IPS DF 19.7 (cell line): ENCODE results near the gene TDRD10.

Experiments
- DNase-seq: peaks from one replicate; pipeline ENCODE4 v3.0.0-alpha.2; 2013; ENCODE audit warnings: low read depth, low spot score

Gene TDRD10, protein sequence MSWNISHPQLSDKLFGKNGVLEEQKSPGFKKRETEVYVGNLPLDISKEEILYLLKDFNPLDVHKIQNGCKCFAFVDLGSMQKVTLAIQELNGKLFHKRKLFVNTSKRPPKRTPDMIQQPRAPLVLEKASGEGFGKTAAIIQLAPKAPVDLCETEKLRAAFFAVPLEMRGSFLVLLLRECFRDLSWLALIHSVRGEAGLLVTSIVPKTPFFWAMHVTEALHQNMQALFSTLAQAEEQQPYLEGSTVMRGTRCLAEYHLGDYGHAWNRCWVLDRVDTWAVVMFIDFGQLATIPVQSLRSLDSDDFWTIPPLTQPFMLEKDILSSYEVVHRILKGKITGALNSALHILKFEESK

DNA sequence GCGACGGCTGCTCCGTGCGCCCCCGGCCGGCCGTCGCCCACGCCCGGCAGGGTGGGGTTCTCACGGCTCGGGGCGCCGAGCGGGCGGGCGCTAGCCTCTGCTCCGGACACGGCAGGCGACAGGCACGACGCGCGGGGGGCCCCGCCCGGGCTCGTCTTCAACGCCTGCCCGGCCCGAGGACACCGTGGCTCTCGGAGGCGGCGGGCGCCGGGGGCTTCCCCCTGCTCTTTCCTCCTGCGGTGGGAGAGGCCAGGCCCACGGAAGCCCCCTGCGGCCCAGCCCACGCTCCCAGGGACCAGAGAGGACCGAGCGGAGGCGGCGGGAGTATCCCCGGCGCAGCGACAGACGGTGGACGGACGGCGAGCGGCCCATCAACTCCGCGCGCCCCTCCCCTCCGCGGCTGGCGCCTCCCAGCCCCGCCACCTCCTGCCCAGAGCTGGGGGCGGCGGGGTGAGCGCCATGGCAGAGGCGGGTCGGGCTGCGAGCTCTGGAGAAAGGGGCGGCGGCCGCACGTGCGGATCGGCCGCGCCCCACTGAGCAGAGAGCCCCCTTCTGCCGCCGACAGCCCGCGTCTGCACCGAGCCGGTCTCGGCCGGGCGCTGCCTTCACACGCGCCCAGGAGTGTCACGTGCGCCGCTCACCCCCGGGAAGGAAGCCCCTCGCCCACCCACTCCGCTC is at the start of gene TDRD10, which contains the start of gene SHE:
TSS of gene TDRD10 (plus strand) at position 154 of the 678 bp plus-strand sequence. CDS start 4,685 bp downstream, outside the sequence.
TSS of gene SHE (minus strand) at position 347 of the 678 bp plus-strand sequence. CDS start 386 bp downstream, outside the sequence.
- no peak for DNase-seq

DNA sequence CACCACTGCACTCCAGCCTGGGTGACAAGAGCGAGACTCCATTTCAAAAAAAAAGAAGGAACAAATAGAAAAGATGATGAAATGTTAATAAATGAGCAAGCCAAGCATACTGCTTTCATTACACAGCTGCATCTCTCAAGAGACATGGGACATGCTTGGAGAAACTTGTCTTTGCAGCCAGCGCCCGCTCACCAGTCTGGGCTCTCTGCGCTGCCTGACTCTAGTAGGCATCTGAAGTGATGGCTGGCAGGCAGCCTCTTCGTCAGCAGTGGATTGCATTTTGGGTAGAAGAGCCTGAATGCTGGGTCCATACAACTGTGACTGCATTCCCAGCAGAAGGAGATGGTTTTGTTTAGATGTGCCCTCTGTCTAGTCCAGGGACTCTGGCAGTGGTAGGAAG is 48.9 kb upstream of the TDRD10 start:
- no peak for DNase-seq

DNA sequence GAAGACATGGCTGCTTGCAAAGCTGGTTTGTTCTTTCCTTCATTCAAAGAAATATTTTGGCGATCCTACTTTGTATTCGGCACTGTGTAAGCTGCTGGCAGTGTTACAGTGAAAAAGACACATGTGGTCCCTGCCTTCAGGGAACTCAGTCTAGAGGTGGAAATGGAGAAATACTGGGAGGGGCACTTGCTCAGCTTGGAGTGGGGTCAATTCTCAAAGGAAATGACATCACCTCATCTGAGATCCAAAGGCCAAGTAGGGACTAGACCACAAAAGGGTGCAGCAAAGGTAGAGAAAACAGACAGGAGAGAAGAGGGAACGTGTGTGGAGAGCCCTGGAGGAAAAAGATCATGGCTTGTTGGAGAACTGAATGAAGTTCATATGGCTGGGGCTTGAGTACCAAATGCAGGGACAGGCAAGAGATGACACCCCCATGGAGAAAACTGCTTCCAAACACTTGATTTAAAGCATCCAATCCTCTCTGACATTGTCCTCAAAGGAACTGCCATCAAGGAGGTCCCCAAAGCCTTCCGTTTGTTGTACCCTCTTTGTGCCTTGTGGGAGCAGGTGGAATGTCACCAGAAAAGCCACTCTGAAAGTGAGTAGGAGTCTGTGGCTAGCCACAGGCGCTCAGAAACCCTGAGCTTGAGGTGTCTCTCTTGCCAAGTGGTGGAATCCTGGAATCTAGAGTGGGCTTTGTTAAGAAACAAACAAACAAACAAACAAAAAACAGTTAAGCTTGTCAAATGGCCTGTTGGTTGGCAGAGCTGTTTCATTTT is 48.3 kb upstream of the TDRD10 start:
- DNase-seq = no peak

DNA sequence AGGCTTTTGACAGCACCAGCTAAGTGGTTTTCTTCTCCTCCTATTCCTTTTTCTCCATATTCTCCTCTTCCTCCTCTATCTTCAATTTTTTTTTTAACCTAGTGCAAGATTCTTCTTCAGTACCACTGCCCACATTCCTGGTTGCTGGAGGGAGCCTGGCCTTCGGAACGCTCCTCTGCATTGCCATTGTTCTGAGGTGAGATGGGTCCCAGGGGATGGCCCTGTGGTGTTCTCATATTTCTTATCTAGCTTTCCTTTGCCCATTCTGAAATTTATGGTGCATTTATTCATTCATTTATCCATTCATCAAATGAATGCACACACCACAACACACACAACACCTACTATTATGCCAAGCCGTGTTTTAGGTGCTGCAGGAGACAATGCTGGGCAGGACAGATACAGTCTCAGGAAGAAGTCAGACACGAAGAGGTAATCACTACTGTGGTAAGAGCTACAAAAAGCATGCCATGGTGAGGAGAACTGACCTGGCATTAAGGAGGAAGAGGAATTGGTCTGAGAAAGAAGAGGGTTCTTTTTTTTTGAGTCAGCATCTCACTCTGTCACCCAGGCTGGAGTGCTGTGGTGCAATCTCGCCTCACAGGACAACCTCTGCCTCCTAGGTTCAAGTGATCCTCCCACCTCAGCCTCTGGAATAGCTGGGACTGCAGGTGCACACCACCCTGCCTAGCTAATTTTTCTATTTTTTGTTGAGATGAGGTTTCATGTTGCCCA is 47.5 kb upstream of the TDRD10 start:
- no peak for DNase-seq

DNA sequence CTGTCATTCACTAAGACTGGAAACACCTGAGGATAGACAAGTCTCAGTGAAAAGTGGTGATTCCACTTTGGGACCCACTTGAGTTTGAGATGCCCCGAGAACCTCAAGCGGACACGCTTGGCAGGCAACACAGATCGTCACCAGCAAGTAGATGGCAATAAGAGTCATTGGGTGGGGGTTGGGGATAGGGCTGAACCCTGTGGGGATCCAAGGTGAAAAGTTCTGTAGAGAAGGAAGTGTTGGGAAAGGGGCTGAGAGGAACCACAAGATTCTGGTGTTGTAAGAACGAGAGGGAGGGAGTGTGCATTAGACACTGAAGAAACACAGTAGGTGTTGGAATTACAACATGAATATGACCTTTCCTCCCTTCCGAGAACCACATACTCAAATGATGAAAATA is 45.4 kb upstream of the TDRD10 start:
- no peak for DNase-seq

DNA sequence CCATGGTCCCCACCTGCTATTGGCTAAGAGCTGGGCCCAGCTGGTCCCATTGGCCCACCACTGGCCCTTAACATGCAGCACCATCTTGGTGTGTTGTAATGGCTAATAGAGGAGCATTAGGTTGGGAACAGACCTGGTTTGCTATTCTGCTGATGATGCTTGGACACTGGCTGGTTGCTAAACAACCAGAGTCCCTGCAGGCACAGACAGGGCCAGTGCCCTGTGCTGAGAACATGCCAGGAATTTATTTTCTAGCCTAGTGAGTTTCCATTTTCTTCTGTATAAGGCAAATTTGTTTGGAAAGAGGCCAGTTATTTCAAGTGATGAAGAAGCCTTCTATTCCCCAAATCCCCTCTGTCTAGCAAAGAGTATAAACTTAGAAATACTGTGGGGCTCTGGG is 42.9 kb upstream of the TDRD10 start:
- DNase-seq = no peak

DNA sequence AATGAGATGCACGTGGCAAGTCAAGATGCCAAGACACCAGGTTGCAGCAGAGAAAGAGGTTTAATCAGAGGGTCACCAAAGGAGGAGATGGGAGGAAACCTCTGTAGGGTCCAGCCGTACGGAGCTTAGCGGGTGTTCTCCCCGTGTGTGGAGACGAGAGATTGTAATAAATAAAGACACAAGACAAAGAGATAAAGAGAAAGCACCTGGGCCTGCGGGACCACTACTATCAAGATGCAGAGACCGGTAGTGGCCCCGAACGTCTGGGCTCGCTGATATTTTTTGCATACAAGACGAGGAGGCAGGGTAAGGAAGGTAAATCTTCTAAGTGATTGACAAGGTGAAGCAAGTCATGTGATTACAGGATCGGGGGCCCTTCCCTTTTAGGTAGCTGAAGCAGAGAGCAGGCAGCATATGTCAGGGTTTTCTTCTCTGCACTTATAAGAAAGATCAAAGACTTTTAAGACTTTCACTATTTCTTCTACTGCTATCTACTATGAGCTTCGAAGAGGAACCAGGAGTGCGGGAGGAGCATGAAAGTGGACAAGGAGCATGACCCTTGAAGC is 41.2 kb upstream of the TDRD10 start:
- DNase-seq = no peak

DNA sequence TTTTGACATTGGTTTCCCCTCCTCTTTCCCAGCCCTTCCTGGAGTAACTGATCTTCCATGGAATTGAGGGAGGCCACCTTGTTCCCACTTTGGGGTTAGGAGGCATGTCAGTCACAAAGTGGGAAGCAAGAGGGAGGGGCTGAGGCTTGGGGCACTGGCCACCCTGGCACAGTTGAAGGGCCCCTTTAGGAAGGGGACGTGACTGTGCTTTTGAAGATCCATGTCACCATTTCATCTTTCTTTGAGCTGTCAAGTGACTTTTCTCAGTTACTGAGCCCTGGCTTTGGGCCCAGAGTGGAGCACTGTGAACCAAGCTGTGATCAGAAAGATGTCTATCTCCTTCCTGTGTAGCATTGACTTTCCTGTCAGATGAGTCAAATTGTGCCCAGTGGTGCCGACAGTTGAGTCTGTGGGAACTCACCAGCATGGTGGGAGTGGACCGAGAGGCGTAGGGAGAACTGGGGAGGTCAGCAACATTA is 38.5 kb upstream of the TDRD10 start:
- no peak for DNase-seq

DNA sequence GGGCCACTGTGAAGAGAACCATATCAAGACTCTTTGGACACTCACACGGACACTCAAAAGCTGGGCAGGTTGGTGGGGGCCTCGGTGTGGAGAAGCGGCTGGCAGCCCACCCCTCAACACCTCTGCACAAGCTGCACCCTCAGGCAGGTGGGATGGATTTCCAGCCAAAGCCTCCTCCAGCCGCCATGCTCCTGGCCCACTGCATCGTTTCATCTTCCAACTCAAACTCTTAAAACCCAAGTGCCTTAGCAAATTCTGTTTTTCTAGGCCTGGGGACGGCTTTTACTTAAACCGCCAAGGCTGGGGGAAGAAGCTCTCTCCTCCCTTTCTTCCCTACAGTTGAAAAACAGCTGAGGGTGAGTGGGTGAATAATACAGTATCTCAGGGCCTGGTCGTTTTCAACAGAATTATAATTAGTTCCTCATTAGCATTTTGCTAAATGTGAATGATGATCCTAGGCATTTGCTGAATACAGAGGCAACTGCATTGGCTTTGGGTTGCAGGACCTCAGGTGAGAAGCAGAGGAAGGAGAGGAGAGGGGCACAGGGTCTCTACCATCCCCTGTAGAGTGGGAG is 36.3 kb upstream of the TDRD10 start:
- no peak for DNase-seq

DNA sequence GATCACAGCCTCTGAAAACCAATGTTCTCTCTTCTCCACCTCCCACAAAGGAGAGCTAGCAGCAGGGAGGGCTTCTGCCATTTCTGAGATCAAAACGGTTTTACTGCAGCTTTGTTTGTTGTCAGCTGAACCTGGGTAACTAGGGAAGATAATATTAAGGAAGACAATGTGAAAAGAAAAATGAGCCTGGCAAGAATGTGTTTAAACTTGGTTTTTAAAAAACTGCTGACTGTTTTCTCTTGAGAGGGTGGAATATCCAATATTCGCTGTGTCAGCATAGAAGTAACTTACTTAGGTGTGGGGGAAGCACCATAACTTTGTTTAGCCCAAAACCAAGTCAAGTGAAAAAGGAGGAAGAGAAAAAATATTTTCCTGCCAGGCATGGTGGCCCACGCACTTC is 35.8 kb upstream of the TDRD10 start:
- DNase-seq = no peak

DNA sequence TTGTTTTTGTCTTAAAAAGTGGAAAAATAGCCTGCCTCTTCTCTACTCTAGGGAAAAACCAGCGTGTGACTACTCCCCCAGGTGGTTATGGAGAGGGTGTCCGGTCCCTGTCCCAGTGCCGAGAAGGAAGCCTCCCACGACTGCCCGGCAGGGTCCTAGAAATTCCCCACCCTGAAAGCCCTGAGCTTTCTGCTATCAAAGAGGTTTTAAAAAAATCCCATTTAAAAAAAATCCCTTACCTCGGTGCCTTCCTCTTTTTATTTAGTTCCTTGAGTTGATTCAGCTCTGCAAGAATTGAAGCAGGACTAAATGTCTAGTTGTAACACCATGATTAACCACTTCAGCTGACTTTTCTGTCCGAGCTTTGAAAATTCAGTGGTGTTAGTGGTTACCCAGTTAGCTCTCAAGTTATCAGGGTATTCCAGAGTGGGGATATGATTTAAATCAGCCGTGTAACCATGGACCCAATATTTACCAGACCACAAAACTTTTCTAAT is 35.0 kb upstream of the TDRD10 start:
- DNase-seq = no peak

DNA sequence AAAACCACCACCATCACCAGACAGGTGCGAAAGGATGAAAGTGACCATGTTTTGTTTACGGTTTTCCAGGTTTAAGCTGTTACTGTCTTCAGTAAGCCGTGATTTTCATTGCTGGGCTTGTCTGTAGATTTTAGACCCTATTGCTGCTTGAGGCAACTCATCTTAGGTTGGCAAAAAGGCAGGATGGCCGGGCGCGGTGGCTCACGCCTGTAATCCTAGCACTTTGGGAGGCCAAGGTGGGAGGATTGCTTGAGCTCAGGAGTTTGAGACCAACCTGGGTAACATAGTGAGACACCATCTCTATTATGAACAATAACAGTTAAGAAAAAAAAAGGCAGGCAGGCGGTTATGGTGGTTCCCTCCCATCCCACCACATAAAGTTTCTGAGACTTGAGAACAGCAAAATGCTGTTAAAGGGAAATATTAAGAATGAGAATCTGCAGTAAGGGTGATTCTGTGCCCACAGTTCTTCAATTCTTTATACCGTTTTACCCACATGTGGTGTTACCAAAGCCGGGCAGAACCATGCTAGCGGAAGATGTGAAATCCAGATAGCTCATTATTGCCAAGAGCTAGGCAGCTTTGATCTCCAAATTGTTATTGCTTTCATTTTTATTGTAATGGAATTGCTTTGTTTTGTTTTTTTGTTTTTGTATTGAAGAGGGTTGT is 34.5 kb upstream of the TDRD10 start:
- DNase-seq = no peak

DNA sequence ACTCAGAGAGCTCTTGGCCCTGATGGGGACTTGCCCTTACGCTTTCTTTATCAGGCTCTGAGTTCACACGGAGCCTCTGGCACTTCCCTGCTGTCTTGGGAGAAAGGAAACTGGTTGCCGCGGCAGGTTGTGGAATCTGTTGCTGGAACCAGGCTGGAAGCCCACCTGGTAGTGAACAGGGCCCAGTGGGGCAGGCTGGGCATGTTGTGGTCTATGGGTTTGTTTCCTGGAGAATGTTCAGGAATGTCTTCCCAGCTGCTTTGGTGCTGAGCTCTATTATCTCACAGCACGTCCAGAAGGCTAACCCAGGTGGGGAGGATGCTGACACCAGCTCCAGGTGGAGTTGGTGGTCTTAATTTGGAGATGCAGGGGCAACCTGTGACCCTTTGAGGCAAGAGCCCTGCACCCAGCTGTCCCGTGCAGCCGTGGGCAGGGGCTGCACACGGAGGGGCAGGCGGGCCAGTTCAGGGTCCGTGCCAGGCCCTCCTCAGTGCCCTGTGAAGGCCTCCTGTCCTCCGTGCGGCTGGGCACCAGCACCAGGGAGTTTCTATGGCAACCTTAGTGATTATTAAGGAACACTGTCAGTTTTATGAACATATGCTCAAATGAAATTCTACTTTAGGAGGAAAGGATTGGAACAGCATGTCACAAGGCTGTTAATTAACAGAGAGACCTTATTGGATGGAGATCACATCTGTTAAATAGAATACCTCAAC is 33.3 kb upstream of the TDRD10 start:
- DNase-seq = no peak

DNA sequence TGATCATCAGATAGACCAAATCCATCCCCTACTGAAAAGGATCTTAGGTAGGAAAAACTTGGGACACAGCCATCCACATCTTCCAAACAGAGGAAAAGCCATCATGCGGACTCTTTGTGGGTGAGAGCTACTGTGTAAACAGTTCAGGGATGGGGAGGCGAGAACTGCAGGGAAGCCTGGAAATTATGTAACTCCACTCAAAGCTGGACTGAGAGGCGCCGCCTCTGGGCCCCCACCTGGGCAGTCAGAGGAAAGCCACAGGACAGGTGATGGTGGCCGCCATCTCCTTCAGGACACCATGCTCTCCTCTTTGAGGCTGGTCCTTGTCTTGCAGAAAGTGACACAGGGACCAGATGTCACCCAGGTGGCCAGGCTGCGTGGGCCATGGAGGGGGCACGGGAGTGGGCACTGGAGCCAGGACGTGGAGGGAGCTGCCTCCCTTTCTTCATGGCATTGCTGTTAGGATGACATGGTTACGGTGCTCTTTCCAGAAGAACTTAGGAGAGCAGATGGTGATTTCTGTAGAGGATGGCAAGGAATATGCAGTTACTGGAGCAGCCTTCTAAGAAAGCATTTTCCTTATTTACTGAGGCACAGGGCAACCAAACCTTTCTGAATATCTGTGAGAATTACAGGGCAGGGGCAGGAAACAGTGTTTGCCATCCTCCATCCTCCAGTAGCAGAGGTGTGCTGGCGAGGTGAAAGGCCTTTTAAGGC is 32.0 kb upstream of the TDRD10 start:
- DNase-seq = no peak

DNA sequence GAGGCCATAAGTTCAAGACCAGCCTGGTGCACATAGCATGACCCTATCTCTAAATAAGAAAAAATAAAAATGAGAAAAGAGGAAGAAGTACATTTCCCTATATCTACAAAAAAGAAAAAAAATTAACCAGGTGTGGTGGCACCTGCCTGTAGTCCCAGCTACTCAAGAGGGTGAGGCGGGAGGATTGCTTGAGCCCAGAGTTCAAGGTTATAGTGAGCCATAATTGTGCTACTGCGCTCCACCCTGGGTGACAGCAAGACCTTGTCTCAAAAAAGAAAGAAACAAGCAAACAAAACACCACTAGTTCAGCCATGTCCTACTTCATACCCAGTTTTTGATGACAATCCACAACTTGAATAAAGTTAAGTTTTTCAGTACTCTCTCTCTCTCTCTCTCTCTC is 30.7 kb upstream of the TDRD10 start:
- DNase-seq = no peak

DNA sequence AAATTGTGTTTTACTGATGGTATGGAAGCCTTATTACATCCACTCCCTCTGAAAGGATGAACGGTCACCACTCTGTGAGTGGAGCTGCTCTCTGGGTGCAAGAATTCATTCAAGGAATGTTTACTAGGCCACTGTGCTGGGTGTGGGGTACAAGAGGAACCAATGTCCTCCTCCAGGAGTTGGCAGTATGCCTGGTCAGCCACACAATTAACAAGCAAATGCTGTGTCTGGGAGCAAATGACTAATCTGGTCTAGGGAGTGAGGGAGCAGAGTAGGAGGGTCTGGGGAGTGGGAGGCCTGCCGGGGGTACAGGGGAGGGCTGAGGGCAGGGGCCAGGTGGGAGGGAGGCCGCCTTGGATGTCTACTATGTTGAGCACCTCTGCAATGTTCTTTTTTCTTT is 27.2 kb upstream of the TDRD10 start:
- DNase-seq = no peak

DNA sequence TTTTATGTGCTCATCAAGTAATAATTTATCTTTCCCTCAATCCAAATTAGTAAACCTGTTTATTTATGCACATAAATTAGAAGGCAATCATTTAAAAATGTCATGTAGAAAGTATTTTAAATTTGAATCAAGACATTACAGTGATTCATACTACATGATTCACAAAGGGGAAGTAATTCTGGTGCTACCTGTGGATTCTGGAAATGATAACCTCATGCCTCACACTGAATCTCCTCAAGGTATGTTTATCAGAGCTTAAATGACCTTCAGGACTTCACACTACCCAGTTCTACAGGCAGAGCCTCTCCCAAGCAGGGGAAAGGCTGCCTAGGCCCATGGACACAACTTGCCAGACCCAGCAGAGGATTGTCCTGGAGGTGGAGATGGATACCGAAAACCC is 25.2 kb upstream of the TDRD10 start:
- no peak for DNase-seq

DNA sequence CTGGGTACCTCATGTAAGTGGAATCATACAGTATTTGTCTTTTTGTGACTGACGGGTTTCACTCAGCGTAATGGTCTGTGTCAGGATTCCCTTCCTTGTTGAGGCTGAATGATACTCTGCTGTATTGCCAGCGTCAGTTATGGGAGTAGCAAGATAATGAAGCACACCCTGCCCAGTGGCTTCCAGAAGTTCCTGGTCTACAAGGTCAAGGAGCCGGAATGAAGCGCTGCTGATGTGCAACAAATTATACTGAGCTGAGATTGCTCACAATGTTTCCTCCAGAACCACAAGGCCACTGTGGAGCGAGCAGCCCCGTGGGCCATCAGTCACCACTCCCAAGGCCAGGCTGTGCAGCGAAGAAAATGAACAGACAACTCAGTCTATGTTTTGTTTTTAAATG is 24.0 kb upstream of the TDRD10 start:
- no peak for DNase-seq

DNA sequence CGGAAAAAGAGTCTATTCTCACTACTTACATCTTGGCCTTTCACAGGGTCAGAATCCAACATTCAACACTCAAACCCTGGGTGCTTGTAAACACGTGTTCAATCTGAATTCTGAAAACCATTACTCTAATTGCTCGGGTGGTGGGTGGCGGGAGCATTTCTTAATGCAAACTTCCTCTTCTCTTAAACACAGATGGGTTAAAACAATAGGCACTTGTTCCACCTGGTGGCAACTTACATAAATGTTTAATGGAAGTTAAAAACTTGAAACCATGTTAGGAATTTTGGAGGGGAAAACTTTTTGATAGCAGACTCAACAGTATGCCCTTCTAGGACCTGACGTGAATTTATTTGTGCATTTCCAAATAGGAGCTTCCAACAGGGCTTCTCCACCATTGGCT is 23.4 kb upstream of the TDRD10 start:
- DNase-seq = no peak
